ENCODE results near the gene TREX2.
A peak's percentile ranks its signal among the peaks of the same experiment; 100 is the strongest.

Gene TREX2

DNA sequence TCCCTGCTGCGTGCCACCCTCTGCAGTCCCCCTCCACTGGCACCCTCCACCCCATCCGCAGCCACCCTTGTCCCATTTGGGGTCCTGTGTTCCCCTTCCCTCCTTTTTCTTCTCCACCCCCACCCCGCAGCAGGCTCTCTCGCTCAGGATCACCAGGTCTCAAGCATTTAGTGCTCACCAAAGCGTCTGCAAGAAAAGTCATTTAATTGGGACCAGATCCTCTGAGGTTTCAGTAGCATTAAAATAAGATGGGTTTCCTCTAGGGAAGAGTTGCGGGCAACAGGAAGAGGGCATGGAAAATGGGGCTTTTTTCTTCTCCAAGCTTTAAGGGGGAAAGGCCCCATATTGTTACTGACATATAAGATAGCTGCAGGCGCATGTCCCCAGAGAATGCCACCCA is 29.4 kb upstream of the TREX2 start:
- DNase-seq = no peak

DNA sequence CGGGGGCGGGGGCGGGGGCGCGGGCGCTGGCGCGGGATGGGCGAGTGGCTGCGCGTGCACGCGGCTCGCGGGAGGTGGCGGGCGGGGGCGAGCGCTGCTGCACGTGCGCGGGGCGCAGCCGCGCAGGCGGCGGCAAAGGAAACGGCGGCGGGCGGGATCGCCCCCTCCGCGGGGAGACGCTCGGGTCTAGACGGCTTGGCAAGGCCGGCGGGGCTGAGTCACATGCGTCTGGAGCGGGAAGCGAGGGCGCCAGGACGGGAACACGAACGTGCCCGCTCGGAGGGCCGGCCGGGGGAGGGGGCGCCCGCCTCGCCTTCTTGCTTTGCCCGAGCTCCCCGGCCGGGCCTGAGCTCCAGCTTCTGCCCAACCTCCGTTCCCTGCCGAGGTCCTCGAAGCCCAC is 28.9 kb upstream of the TREX2 start:
- DNase-seq = no peak

GRCh38 chrX:153474266-153474665 is 28.4 kb upstream of the TREX2 start:
- DNase-seq = no peak

- DNase-seq = no peak
Measured at GRCh38 chrX:153473126-153473525, 27.3 kb upstream of the TREX2 start.

DNA sequence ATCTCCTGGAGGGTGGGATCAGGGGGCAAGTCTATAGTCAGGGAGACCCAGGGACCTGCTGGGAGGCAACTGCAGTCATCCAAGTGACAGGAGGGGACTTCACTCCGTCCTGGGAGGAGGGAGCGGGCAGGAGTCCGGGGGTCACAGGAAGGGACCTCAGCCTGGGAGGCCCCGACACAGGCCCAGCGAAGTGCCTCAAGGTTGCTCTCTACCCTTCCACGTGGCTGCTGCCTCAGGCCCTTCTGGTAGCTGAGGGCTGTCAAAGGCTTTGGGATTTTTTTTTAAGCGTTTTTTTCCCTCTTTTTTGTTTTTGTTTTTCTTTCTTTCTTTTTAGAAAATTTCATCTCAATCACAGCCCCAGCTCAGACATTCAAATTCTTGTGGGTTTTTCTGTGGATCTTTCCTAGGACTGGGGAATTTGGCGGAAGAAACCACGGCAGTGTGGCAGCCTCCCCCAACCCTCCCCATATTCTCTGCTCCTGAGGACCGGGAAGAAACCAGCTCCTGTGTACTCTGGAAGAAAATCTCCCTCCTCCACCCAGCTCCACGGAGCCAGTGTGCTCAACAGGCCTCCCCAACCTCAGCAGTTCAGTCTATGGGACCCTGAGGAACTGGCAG is 25.9 kb upstream of the TREX2 start:
- DNase-seq = no peak

DNA sequence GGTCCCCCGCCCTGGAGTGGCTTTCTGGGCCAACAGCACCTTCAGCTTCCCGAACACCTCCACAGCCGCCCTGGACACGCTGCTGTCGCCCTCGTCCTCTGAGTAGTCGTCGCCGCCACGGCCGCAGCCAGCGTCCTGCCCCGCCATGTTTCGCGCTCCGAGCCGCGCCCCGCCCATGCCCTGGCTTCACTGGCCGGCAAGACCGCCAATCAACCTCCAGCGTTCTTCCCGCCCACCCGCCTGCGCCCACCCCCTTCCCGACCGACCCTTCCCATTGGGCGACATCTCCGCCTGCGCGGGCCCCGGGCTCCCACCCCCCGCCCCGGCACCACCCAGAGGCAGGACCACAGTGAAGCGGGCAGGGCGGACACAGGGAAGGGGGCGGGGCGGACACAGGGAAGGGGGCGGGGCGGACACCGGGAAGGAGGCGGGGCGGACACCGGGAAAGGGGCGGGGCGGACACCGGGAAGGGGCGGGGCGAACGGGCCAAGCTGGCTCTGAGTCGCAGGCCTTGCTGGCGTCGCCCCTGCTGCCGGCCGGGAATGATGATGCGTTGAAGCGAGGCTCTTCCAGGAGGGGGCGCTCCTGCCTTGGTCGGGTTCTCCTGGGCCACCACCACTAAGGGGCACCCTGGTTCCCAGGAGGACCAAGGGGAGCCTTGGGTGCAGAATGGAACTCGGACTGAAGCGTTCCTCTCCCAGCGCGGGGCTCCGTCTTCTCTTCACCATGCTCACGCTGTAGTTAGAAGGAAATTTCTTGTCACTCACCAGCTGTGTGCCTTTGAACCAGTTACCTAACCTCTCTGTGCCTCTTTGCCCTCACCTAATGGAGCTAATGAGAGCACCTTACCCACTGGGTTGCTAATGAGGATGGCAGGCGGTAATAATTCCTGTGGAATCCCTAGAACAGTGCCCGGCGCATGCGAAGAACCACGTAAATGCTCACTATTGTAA is 24.8 kb upstream of the TREX2 start, which contains the start of gene HAUS7:
HAUS7 (minus strand) TSS at position 166 of the 953 bp plus-strand sequence; CDS start at position 147, 19 bp downstream.
- DNase-seq = peak; percentile 5

DNA sequence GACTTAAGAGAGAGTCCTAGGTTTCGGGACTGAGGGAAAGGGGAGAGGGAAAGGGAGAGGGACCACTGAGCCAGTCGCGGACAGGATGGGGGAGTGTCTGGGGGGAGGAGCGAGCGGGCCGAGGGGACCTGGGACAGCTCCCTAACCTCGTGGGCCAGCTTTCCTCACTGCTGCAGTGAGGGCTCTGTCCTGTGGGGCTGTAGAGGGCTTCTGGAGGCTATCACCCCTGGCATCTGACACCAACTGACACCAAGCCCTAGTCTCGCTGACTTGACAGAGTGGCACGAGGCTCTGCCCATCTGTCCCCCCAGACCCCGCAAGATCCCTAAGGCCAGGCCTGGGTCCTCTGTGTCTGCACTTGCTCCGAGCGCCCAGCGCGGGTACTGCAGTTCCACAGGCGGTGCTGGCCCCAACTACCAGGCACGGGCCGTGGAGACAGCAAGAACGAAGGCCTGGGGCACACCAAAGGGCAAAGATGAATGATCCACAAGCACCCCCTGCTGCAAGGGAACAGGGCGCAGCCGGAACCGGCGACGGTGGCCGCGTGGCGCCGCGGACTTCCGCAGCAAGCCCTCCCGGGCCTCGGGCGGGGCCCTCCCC is 24.1 kb upstream of the TREX2 start:
- DNase-seq = peak; percentile 2

- no peak for DNase-seq
Measured at GRCh38 chrX:153468008-153468580, 22.2 kb upstream of the TREX2 start.

GRCh38 chrX:153465691-153466380 is 20.0 kb upstream of the TREX2 start:
- DNase-seq = no peak

DNA sequence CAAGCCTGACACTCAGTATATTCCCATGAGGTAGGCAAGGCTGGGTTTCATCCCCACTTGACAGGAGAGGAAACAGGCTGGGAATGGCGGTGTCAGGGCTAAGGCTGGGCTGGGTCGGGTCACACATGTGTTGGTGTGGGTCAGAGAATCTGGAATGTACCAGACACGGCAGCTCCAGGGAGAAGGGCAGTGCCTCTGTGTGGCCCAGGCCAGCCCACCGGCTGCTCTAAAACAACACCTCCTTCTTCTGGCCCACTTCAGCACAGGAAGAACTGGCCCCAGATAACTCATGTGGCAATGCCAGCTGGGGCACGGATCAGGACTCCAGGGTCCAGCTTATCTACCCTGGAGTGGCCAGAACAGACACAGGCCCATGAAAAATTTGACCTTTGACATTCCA is 18.3 kb upstream of the TREX2 start:
- no peak for DNase-seq

- no peak for DNase-seq
Measured at GRCh38 chrX:153463556-153463955, 17.7 kb upstream of the TREX2 start.

DNA sequence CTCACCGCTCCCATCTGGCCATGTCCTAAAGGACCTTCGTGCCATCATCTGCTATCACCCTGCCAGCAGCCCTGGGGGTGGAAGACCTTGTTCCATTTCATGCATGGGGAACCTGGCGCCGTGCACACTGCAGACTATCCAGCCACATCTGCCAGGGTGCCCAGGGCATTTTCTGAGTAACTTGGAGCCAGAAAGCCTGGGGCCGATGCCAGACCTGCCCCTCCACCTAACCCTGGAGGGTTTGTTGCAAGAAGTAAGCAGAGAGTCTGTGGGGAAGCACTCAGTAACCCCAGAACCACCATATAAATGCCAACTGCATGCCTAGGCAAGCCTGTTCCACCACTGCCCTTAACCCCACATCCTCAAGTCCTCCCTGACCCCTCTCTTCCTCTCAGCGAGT is 17.2 kb upstream of the TREX2 start:
- DNase-seq = no peak

DNA sequence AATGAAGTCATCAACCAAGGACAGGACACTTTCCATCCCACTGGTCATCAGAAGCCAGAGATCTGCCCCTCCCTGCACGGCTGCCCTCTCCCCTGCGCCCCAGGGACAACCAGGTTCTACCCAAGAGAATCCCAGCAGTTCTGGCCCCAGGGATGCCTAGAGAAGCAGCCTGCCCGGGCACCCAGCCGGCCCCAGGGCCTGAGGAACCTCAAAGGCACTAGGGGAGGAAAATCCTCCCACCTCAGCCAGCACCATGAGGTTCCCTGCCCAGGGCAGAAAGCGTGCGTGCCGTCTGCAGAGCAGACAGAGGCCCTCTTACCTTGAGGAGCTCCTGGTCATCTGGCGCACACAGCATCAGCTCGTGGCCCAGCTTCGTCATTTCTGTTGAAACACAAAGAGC is 16.4 kb upstream of the TREX2 start:
- DNase-seq = no peak

DNA sequence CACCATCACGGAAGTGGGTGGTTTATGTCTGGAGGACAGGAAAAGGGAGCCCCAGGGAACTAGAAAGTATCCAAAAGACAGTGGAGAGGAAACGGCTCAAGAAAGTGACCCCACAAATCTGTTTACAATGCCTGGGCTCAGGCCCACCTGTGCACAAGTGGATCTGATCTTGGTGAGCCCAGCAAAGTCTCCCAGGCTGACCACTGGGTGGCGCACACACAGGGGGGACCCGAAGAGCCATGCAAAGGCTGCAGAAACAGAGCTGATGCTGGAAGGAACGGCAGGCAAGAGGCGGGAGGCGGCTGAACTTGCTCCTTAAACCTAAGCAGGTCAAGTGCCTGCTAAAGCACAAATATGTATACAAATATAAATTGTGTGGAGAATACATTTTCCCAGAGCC is 15.0 kb upstream of the TREX2 start:
- no peak for DNase-seq

DNA sequence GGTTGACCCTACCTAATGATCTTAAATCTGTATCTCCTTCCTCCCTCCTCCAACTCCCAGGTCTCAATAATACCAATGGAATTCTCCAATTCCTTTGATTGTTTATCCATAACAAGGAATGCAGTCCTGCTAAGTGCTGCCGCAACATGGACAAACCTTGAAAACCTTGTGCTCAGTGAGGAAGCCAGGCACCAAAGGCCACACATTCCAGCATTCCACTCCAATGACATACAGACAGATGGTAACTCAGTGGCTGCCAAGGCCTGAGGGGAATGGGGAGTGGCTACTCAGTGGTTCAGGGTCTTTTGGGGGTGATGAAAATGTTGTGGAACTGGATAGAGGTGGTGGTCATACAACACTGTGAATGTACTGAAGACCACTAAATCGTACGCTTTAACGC is 14.1 kb upstream of the TREX2 start:
- no peak for DNase-seq

- no peak for DNase-seq
Measured at GRCh38 chrX:153458476-153458875, 12.6 kb upstream of the TREX2 start.

DNA sequence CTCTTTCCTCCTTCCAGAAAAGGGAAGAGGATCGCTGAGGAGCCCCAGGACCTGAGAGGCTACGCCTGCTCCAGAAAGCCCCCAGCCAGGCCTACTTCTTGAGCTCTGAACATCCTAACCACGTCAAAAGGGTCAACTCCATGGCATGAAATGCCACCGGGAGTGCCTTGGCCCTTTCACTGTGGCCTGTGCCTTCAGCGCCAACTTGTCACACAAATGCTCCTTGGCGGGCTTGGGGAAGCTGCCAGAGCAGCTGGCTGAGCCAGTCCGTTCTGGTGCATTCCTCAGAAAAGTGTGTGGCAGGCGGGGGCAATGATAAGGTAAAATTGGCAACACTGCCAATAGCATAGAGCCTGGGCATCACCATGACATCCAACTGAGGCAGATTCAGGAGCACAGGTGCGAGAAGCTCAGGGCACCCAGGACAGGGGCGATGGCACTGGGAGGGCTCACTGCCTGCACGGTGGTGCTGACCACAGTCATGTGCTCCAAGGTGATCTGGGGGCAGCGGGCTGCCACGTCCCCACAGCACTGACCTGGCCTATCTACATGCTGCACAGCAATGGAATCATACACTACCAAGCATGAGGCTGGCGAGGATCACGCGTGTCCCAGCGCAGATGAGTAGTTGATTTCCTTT is 12.1 kb upstream of the TREX2 start:
- DNase-seq = no peak

- no peak for DNase-seq
Measured at GRCh38 chrX:153457136-153457825, 11.4 kb upstream of the TREX2 start.

GRCh38 chrX:153456704-153457103 is 10.8 kb upstream of the TREX2 start:
- DNase-seq = no peak

GRCh38 chrX:153456161-153456560 is 10.3 kb upstream of the TREX2 start:
- DNase-seq = no peak

DNA sequence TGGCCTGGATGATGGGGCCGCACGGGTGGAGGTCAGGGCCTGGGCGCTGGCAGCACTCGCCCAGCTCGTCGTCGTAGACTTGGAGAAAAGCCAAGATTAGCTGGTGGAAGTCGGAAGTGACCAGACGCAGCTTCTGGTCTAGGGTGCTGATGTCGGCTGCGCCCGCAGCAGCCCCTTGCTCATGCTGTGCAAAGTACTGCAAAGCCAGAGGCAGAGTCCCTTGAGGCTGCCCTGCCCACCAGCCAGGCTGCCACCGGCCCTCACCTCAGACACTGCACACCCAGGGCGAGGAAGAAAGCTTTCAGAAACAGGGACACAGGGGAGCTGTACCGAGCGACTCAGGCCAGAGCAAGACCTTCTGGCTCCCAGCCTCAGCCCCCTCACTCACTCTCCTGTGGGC is 9.7 kb upstream of the TREX2 start:
- DNase-seq = no peak
